Caco-2 (cell line): ENCODE measurements around the gene COL12A1. TPM values are rescaled to one million over a fixed set of nuclear protein-coding genes. Genes with fewer than 3 reads are reported as not detected.
A peak's percentile ranks its signal among the peaks of the same experiment; 100 is the strongest.

Experiments used
- BruUV-seq: library from RNA; stranded (reverse); fragments of 400-500 nt; replicated peaks from 2 replicates; lab custom pipeline; 2021; lab: Mats Ljungman, UMichigan
- CTCF ChIA-PET: fragments of 300-600 bp; sonication (Branson Sonifier 250); formaldehyde crosslinking; loops from one replicate; lab custom pipeline; 2022; ENCODE audit warnings: antibody characterized with exemption; lab: Charles Lee
- POLR2A ChIA-PET: fragments of 300-600 bp; sonication (Branson Sonifier 250); formaldehyde crosslinking; loops from one replicate; lab custom pipeline; 2022; ENCODE audit warnings: antibody characterized with exemption; lab: Charles Lee
- DNase-seq, 2 experiments: peaks; one replicate each; pipeline versions ENCODE4 v3.0.0 to v3.0.0-alpha.2; 2020 to 2022
- H3K27me3 ChIP-seq: replicated peaks from 2 replicates; pipeline ENCODE4 v1.6.0; 2011; ENCODE audit warnings: low read length; ENCODE audit not compliant: control insufficient read depth, insufficient read depth
- H3K36me3 ChIP-seq: 2 replicates; pipeline ENCODE4 v1.5.1; 2011; ENCODE audit warnings: low read length; ENCODE audit not compliant: control insufficient read depth, insufficient read depth
- H3K4me1 ChIP-seq: fragments of 250-450 bp; sonication (Bioruptor Pico); 2 replicates; pipeline ENCODE4 v1.5.1; 2020; ENCODE audit warnings: mild to moderate bottlenecking
- H3K4me3 ChIP-seq: 2 replicates; pipeline ENCODE4 v1.5.1; 2011; ENCODE audit warnings: low read depth, mild to moderate bottlenecking, control low read depth, low read length
- H3K9me3 ChIP-seq: fragments of 250-450 bp; sonication (Bioruptor Pico); 2 replicates; pipeline ENCODE4 v1.5.1; 2020; ENCODE audit warnings: mild to moderate bottlenecking, moderate library complexity
- H3K27ac Mint-ChIP-seq: one replicate; pipeline ENCODE4 v1.8.0; 2022; ENCODE audit warnings: mixed read lengths; ENCODE audit not compliant: unreplicated experiment
- H3K27me3 Mint-ChIP-seq: one replicate; pipeline ENCODE4 v1.8.0; 2022; ENCODE audit warnings: mixed read lengths; ENCODE audit not compliant: insufficient read depth, unreplicated experiment
- H3K36me3 Mint-ChIP-seq: one replicate; pipeline ENCODE4 v1.8.0; 2022; ENCODE audit warnings: mild to moderate bottlenecking, mixed read lengths; ENCODE audit not compliant: insufficient read depth, unreplicated experiment
- H3K4me1 Mint-ChIP-seq: one replicate; pipeline ENCODE4 v1.8.0; 2022; ENCODE audit warnings: low read depth, mixed read lengths; ENCODE audit not compliant: unreplicated experiment
- H3K4me3 Mint-ChIP-seq: one replicate; pipeline ENCODE4 v1.8.0; 2022; ENCODE audit warnings: mild to moderate bottlenecking, moderate library complexity, mixed read lengths; ENCODE audit not compliant: unreplicated experiment
- H3K9me3 Mint-ChIP-seq: one replicate; pipeline ENCODE4 v1.8.0; 2022; ENCODE audit warnings: mixed read lengths; ENCODE audit not compliant: unreplicated experiment
- intact Hi-C: fragments of 100-400 bp; cut with micrococcal nuclease; formaldehyde crosslinking; loops from one replicate; pipeline ENCODE4 v1.10.0; 2022; ENCODE audit not compliant: unreplicated experiment
- total RNA-seq: library from RNA; stranded (reverse); gene quantifications from 2 replicates; pipeline ENCODE4 v1.2.3, GENCODE V29; 2022
- TF ChIP-seq, protein P1 (sequence below), 2 experiments: fragments of 200-600 bp in 1 of 2; IDR thresholded peaks; 1 replicate in 1 of 2; 2 replicates in 1 of 2; pipeline versions ENCODE4 v1.5.1 to v1.8.0; 2011 to 2022; ENCODE audit warnings: antibody characterized with exemption in 1 of 2, control low read depth in 1 of 2, inconsistent platforms in 1 of 2, low read depth in 1 of 2, low read length in 1 of 2, mild to moderate bottlenecking in 1 of 2, moderate library complexity in 1 of 2; ENCODE audit not compliant: insufficient read depth in 1 of 2, severe bottlenecking in 1 of 2, unreplicated experiment in 1 of 2

The COL12A1 gene
- total RNA-seq, 1 experiment from 2014 or later: 68.0 TPM

- POLR2A ChIA-PET: no interaction called here
These were observed 135.6 kb downstream of the COL12A1 start for GRCh38 chr6:75070244-75070643.

GRCh38 chr6:75065523-75065922 lies 140.3 kb downstream of the COL12A1 start:
- no TSS peak for BruUV-seq
- Histone ChIP-seq H3K27me3 (no peaks in the 10 kb centered on the region), H3K9me3 (peaks cover 5% of the 10 kb centered on the region), H3K36me3 (no peaks in the 10 kb centered on the region), H3K4me3 (no peak overlapping the region), H3K4me1 (no peaks in the 10 kb centered on the region)
- peak in 1 of 2 experiments; percentile 9 for DNase-seq
- Mint-ChIP-seq H3K9me3 (no peaks in the 10 kb centered on the region), H3K27ac (no peak overlapping the region), H3K36me3 (no peaks in the 10 kb centered on the region), H3K27me3 (no peaks in the 10 kb centered on the region), H3K4me1 (peaks cover 6% of the 10 kb centered on the region), H3K4me3 (no peak overlapping the region)
- TF ChIP-seq, protein P1, sequence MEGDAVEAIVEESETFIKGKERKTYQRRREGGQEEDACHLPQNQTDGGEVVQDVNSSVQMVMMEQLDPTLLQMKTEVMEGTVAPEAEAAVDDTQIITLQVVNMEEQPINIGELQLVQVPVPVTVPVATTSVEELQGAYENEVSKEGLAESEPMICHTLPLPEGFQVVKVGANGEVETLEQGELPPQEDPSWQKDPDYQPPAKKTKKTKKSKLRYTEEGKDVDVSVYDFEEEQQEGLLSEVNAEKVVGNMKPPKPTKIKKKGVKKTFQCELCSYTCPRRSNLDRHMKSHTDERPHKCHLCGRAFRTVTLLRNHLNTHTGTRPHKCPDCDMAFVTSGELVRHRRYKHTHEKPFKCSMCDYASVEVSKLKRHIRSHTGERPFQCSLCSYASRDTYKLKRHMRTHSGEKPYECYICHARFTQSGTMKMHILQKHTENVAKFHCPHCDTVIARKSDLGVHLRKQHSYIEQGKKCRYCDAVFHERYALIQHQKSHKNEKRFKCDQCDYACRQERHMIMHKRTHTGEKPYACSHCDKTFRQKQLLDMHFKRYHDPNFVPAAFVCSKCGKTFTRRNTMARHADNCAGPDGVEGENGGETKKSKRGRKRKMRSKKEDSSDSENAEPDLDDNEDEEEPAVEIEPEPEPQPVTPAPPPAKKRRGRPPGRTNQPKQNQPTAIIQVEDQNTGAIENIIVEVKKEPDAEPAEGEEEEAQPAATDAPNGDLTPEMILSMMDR (IDR thresholded peaks at IDR 0.05; ENCODE audit: insufficient read depth in 1 of 2, low read depth in 1 of 2, low read length in 1 of 2, severe bottlenecking in 1 of 2, unreplicated experiment in 1 of 2): peak in 1 of 2 experiments; percentile 20
- intact Hi-C loops: no loop called here
- POLR2A ChIA-PET: no interaction called here
- CTCF ChIA-PET: interaction anchor here (0.8 to 1.2 kb wide), 3 partner anchors 25 to 145 kb away, joined by 3 to 5 read pairs (median 4); no protein-coding TSS in a partner anchor

More at GRCh38 chr6:75070244-75070643, 135.6 kb downstream of the COL12A1 start:
- TF ChIP-seq, protein P1 (IDR thresholded peaks at IDR 0.05; ENCODE audit: insufficient read depth in 1 of 2, low read depth in 1 of 2, low read length in 1 of 2, severe bottlenecking in 1 of 2, unreplicated experiment in 1 of 2): no peak
- Mint-ChIP-seq H3K9me3 (no peaks in the 10 kb centered on the region), H3K36me3 (no peaks in the 10 kb centered on the region), H3K4me1 (no peaks in the 10 kb centered on the region), H3K4me3 (no peak overlapping the region), H3K27ac (no peak overlapping the region), H3K27me3 (no peaks in the 10 kb centered on the region)
- Histone ChIP-seq H3K27me3 (no peaks in the 10 kb centered on the region), H3K9me3 (peaks cover 9% of the 10 kb centered on the region), H3K4me1 (no peaks in the 10 kb centered on the region), H3K36me3 (no peaks in the 10 kb centered on the region), H3K4me3 (no peak overlapping the region)
- BruUV-seq: no TSS peak
- no peak for DNase-seq
- CTCF ChIA-PET: no interaction called here
- intact Hi-C loops: loop anchor here (10.0 kb wide), 2 partner anchors 135 kb away; partner anchors contain the start of gene COL12A1

DNA sequence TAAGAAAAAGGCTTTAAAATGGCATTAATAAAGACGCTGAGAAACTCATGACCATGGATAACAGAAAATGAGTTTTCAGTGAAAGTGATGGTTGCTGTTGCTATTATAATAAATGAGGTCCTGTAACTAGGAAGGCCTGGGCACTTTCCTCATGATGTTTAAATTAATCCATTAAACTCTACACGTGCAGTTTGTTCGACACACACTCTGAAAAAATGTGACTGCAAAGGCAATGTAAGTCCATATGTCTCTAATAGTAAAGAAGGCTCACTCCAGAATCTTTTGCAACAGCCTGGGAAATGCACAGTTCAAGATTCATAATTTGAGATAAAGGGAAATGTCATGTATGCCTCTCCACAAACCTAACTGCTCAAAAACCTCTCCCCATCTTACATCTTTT lies 153.4 kb downstream of the COL12A1 start:
- no peaks in the 10 kb centered on the region for H3K27me3 Mint-ChIP-seq
- TF ChIP-seq, protein P1 (IDR thresholded peaks at IDR 0.05; ENCODE audit: insufficient read depth in 1 of 2, low read depth in 1 of 2, low read length in 1 of 2, severe bottlenecking in 1 of 2, unreplicated experiment in 1 of 2): no peak

More for the DNA sequence above, 153.4 kb downstream of the COL12A1 start:
- BruUV-seq: no TSS peak
- ChIA-PET CTCF (no interaction called here), POLR2A (no interaction called here)
- Mint-ChIP-seq H3K4me1 (no peaks in the 10 kb centered on the region), H3K4me3 (no peak overlapping the region), H3K27ac (no peak overlapping the region), H3K36me3 (no peaks in the 10 kb centered on the region), H3K9me3 (no peaks in the 10 kb centered on the region)
- Histone ChIP-seq H3K9me3 (no peaks in the 10 kb centered on the region), H3K36me3 (no peaks in the 10 kb centered on the region), H3K27me3 (no peaks in the 10 kb centered on the region), H3K4me3 (no peak overlapping the region), H3K4me1 (no peaks in the 10 kb centered on the region)
- no peak for DNase-seq
- intact Hi-C loops: no loop called here
